NOMO-1 treated with dmso at 0.1 percent for 144 hours (cell line): ENCODE results near the gene MECP2.
"Not testable (repeated sequence)": the region's sequence is repeated elsewhere in the genome, so short reads cannot be mapped to it uniquely, and the experiment has no call there.

Source experiments
- DNase-seq: peaks from one replicate; lab custom pipeline; 2025; ENCODE audit not compliant: unreplicated experiment; lab: John Stamatoyannopoulos, UW

Gene MECP2

DNA sequence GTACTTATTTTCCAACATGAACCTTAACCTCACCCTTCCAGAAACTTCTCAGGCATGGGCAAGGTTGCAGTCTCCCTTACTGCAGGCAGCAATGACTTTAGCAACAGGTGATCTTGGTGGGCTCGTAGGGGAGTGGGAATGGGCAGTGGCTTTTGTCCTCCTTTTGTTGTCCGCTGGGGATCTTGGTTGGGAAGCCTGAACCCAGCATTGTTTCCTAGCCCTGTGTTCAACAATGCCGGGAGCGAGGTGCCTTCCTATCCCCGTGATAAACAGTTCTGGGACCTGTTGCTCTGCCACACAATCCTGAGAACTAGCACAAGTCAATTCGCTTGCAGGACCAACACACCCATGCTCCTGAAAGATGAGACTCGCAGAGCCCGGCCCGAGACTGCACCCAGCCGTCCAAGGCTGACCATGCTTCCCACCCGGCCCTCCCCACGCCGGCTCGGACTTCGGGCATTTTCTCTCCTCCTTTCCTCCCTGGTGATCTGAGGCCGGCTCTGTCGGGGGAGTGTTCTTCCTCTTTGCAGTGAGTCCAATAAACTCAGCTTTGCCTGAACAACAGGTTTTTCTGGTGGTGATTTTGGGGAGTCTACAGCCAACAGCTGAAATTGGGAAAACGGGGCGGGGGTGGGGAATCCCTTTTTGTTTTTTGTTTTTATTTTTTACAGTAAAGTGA lies 98.0 kb downstream of the MECP2 start:
- no peak for DNase-seq

DNA sequence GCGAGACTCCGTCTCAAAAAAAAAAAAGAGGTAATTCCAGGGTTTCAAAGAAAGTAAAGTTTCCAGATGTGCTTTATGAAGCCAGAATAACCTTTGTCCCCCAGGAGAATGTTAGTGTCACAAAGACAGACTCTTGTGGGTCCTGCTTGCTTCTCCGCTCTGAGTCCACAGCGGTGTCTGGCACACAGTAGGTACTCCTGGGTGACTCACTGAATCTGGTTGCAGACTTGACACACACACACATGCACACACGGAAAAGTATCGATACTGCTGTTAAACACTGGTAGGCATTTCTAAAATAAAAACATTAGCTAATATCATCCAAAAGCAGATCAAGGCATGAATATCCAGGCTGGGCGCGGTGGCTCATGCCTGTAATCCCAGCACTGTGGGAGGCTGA lies 102.0 kb downstream of the MECP2 start:
- DNase-seq = no peak

GRCh38 chrX:153994398-153994797 lies 103.1 kb downstream of the MECP2 start:
- not testable (repeated sequence) for DNase-seq

GRCh38 chrX:153993978-153994377 lies 103.5 kb downstream of the MECP2 start:
- DNase-seq = no peak

- DNase-seq = no peak
Observed at GRCh38 chrX:153993079-153993478, 104.4 kb downstream of the MECP2 start.

- DNase-seq = no peak
Observed at GRCh38 chrX:153992180-153992579, 105.3 kb downstream of the MECP2 start.

GRCh38 chrX:153991013-153991580 lies 106.4 kb downstream of the MECP2 start:
- DNase-seq = no peak

DNA sequence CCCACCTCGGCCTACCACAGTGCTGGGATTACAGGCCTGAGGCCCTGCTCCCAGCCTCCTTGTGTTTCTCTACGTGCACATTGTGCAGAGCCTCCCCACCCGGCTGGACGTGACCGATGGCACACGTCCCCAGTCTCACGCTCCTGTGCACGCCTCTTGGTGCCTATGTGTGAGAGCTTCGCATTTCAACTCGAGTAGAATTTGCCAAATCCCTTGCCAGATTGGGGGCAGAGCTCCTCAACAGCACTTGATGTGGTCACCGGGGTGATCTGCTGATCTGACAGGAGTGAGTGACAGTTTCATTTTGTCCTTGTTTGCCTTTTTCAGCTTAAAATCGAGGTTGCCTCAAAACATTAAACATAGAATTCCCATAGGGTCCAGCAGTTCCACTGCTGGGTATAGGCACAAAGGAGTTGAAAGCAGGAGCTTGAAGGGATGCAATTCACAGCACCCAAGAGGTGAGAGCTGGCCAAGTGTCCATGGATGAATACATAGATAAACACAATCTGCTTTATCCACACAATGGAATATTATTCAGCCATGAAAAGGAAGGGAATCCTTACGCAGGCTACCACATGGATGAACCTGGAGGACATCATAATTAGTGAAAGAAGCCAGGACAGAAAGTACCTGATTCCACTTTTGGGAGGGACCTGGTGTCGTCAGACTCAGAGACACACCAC lies 107.4 kb downstream of the MECP2 start:
- DNase-seq = no peak

- DNase-seq = no peak
Observed at GRCh38 chrX:153988493-153988892, 109.0 kb downstream of the MECP2 start.

DNA sequence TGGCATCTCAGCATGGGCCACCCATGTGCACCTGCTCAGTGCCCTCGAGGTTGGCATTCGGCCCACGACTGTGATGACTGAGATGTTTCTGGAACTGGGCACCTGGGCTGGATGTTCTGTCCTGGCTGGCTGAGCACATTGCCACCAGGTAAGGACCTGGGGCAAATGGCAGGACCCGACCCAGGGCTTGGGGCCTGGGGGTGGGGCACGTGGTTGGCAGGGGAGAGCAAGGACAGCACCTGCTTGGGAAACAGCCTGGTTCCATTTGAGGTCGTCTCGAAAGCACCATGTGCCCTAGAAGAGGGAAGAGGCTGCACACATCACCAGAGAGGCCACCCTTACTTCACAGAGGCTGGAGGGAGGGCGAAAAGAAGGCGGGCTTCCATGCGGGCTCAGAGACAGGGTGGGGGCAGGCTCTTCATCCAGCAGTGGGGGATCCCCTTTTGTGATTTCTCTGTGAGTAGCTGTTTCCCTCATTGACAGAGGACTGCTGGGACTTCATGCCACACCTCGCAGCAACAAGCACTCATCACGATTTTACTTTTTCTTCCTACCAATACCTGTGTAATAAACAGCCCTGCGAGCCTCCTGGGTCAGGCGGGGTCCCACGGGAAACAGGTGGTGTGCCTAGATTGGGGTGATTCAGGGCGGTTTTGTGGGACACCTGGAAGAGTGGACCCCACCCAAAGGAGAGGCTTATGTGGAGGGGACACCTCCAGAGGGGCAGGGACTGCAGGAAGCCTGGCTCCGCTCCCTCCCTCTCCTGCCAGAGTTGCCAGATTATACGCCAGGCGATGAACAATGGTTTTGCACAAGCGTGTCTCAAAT lies 113.0 kb downstream of the MECP2 start:
- no peak for DNase-seq

DNA sequence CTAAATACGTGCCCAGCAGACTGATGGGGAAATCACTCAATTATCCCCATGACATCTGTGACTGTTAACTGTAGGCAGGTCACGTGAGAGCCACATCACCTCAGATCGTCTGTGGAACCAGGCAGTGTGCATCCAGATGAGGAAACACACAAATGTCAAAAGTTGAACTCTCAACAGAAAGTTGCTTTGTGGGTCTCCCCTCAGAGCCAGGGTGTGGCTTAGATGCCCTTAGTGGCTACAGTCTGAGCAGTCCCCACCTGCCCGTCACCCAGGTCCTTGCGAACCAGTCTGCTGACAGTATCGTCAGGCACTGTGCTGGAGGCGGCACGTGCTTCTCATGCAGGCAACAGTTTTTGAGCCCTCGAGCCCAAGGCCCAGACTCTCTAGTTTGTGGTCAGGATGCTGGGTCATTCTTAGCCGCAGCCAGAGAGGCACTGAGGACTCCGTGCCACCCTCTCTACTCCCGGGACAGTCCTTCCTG lies 114.2 kb downstream of the MECP2 start:
- peak; percentile 22 for DNase-seq

DNA sequence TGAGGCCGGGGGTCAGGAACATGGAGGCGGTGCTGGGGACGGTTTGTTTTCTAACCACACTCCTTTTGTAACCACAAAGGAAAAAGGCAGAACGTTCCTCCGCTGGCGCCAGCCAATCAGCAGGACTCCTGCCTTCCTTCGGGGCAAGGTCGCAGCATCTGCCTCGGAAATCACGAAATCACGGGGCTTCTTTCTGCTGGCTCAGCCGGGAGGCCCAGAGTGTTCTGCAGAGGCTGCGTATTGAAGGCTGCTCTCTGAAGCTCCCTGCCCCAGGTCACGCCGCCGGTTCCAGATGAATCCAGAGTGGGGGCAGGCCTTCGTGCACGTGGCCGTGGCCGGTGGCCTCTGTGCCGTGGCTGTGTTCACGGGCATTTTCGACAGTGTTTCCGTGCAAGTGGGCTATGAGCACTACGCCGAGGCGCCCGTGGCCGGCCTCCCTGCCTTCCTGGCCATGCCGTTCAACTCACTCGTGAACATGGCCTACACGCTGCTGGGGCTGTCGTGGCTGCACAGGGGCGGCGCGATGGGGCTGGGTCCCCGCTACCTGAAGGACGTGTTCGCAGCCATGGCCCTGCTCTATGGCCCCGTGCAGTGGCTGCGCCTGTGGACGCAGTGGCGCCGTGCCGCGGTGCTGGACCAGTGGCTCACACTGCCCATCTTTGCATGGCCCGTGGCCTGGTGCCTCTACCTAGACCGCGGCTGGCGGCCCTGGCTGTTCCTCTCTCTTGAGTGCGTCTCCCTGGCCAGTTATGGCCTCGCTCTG lies 115.6 kb downstream of the MECP2 start:
- DNase-seq = peak; percentile 69

DNA sequence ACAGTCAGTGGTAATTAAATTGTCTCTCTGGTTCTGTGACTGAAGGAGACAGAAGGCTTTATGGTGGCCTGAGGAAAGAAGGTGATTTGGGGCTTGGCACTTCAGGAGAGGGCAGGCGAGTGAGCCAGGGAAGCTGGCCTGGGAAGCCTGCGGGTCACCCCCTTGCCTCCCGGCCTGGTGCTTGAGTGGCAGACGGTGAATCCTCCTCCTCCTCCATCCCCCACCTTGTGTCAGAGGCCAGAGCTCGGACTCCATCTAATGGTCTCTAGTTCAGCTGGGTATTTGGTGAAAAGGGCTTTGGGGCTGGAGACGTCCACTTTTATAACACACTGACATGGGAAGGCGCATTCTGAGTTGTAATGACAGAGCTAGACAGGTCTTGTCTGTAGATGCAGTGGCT lies 116.3 kb downstream of the MECP2 start:
- DNase-seq = no peak

DNA sequence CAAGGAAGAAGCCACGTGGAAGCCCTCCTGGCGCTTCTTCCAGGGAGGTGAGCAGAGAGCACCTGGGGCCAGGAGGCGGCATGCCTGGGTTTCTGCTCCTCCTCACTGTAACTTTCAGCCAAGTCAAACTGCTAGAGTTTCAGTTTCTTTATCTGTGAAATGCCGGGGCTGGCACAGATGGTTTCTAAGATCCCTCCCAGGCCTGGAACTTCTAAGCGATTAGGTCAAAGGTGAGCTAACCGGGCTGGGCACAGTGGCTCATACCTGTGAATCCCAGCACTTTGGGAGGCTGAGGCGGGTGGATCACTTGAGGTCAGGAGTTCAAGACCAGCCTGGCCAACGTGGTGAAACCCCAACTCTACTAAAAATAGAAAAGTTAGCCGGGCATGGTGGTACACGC lies 117.1 kb downstream of the MECP2 start:
- DNase-seq = not testable (repeated sequence)

DNA sequence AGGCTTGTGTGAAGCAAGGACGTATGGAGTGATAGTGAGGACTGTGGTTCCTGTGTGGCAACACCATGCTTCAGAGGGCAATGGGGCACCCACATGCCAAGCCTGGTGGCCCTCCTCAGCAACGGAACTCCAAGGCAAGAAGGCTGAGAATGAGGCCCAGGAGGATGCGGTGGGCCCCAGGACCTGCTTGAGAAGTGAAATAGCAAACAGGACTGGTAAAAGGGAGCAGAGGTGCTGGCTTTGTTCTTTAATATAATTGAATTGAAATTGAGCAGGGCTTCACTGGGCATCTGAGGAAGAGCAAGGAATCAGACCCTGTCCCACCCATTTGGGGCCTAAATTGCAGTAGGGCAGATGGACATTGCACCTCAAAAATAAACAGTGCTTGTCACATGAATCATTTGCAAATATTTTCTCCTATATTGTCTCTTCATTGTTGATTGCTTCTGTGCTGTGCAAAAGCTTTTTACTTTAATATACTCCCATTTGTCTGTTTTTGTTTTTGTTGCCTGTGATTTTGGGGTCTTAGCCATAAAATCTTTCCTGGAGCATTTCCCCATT lies 122.7 kb downstream of the MECP2 start:
- no peak for DNase-seq

- no peak for DNase-seq
Observed at GRCh38 chrX:153974003-153974725, 123.4 kb downstream of the MECP2 start.

DNA sequence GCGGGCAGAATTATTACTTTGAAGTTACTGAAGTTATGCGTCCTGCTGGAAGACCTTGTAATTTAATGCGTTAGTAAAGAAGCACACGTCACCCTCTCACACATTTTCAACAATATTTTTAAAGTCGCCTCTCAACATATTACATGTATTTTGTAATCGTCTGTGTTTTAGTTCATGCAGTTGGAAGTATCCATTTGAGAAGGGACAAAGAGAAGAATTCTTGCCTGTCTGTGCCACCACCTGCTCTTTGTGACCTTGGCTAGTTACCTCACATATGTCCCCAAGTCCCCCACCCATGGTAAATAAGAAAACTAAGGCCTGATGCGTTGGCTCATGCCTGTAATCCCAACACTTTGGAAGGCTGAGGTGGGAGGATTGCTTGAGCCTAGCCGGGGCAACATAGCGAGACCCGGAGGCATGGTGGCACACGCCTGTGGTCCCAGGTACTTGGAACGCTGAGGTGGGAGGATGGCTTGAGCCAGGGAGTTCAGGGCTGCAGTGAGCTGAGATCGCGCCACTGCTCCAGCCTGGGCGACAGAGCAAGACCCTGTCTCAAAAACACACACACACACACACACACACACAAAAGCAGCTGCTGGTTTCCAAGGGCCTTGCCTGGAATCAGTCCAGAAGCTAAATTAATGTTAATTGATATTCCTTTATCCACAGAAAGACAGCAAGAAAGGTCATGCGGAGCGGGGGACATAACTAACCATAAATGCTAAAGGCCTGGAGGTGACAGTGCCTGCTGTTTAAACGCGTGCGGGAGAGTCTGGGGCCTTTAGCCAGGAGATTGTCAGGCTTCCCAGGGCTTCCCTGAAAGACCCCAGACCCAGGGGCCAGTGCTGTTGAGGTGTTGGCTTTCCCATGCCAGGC lies 124.2 kb downstream of the MECP2 start:
- DNase-seq = no peak

GRCh38 chrX:153972368-153973126 lies 125.0 kb downstream of the MECP2 start, which contains the start of gene TMEM187:
TSS of gene TMEM187 (plus strand) at chrX:153972754. CDS start at chrX:153982063, 9,309 bp downstream.
- DNase-seq = peak; percentile 86
